ENCODE data around the gene SLC16A14. TPM values are rescaled to one million over a fixed set of nuclear protein-coding genes. Genes with fewer than 3 reads are reported as not detected.

SLC16A14 gene
- total and polyA plus RNA-seq, 2 experiments from 2014 or later = 2.0 to 7.5 TPM

DNA sequence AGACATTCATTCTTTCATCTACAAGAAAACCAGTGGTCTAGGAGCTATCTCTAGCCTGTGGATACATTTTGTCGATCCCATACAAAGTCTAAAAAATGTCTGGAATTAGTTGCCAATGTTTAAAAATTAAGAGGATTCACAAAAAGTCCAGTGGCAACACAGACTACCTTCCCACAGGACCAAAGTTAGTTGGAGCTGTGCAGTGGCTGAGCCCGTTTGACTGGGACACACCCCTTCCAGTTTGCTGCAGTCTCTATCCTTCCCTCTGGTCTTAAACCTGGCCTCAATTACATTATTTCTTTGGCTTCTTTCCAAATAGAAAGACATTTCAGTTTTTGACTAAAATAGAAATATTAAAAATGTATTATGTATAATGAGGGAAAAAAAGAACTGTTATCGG, 18.6 kb downstream of the SLC16A14 start:
- TF ChIP-seq, protein P1, sequence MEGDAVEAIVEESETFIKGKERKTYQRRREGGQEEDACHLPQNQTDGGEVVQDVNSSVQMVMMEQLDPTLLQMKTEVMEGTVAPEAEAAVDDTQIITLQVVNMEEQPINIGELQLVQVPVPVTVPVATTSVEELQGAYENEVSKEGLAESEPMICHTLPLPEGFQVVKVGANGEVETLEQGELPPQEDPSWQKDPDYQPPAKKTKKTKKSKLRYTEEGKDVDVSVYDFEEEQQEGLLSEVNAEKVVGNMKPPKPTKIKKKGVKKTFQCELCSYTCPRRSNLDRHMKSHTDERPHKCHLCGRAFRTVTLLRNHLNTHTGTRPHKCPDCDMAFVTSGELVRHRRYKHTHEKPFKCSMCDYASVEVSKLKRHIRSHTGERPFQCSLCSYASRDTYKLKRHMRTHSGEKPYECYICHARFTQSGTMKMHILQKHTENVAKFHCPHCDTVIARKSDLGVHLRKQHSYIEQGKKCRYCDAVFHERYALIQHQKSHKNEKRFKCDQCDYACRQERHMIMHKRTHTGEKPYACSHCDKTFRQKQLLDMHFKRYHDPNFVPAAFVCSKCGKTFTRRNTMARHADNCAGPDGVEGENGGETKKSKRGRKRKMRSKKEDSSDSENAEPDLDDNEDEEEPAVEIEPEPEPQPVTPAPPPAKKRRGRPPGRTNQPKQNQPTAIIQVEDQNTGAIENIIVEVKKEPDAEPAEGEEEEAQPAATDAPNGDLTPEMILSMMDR (IDR thresholded peaks at IDR 0.05; ENCODE audit: low read depth, low read length) = no peak
- Histone ChIP-seq H3K4me1 (ENCODE audit: low read depth) (peaks cover 13% of the 10 kb centered on the region), H3K9me3 (ENCODE audit: low read depth) (no peaks in the 10 kb centered on the region), H3K36me3 (no peaks in the 10 kb centered on the region), H3K27me3 (no peaks in the 10 kb centered on the region), H3K4me3 (no peak overlapping the region), H3K27ac (no peak overlapping the region)
- DNase-seq (ENCODE audit: low read depth in 1 of 2, low spot score in 1 of 2) = no peak

GRCh38 chr2:230048010-230048671, 20.6 kb downstream of the SLC16A14 start:
- Histone ChIP-seq H3K4me1 (ENCODE audit: low read depth) (peaks cover 13% of the 10 kb centered on the region), H3K36me3 (no peaks in the 10 kb centered on the region), H3K27ac (no peak overlapping the region), H3K9me3 (ENCODE audit: low read depth) (no peaks in the 10 kb centered on the region), H3K4me3 (no peak overlapping the region), H3K27me3 (no peaks in the 10 kb centered on the region)
- TF ChIP-seq, protein P1 (IDR thresholded peaks at IDR 0.05; ENCODE audit: low read depth, low read length) = no peak
- no peak for DNase-seq (ENCODE audit: low read depth in 1 of 2, low spot score in 1 of 2)

- peaks cover 13% of the 10 kb centered on the region for H3K4me1 ChIP-seq (ENCODE audit: low read depth)
- H3K27me3 ChIP-seq = no peaks in the 10 kb centered on the region
- H3K27ac ChIP-seq = no peak overlapping the region
- H3K4me3 ChIP-seq = no peak overlapping the region
- no peaks in the 10 kb centered on the region for H3K9me3 ChIP-seq (ENCODE audit: low read depth)
- no peaks in the 10 kb centered on the region for H3K36me3 ChIP-seq
- TF ChIP-seq, protein P1 (IDR thresholded peaks at IDR 0.05; ENCODE audit: low read depth, low read length) = no peak
- no peak for DNase-seq (ENCODE audit: low read depth in 1 of 2, low spot score in 1 of 2)
Observed at GRCh38 chr2:230046491-230046890, 22.2 kb downstream of the SLC16A14 start.

DNA sequence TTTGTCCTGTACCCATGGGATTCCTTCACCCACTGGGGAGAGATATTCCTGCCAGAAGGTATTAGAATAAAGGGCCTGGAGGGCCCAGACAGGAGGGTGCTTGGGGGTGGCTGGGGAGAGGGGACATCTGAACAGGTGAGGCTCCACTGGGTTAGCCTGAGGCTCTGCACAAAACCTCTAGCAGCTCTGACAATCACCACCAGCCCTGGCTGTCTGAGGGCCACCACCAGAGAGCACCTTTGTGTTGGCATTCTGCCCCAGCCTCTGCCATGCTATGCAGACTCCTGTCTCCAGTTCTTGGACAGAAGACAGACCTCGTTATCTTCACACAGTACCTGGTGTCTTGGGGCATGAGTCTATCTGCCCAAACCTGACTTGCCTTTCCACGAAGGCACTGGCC, 25.3 kb downstream of the SLC16A14 start:
- no peak overlapping the region for H3K27ac ChIP-seq
- H3K27me3 ChIP-seq = no peaks in the 10 kb centered on the region
- H3K4me1 ChIP-seq (ENCODE audit: low read depth) = no peaks in the 10 kb centered on the region
- H3K36me3 ChIP-seq = no peaks in the 10 kb centered on the region
- TF ChIP-seq, protein P1 (IDR thresholded peaks at IDR 0.05; ENCODE audit: low read depth, low read length) = no peak
- H3K4me3 ChIP-seq = no peak overlapping the region
- no peaks in the 10 kb centered on the region for H3K9me3 ChIP-seq (ENCODE audit: low read depth)
- DNase-seq (ENCODE audit: low read depth in 1 of 2, low spot score in 1 of 2) = no peak

GRCh38 chr2:230043025-230043424, 25.7 kb downstream of the SLC16A14 start:
- Histone ChIP-seq H3K4me1 (ENCODE audit: low read depth) (no peaks in the 10 kb centered on the region), H3K9me3 (ENCODE audit: low read depth) (no peaks in the 10 kb centered on the region), H3K27me3 (no peaks in the 10 kb centered on the region), H3K27ac (no peak overlapping the region), H3K4me3 (no peak overlapping the region), H3K36me3 (no peaks in the 10 kb centered on the region)
- no peak for DNase-seq (ENCODE audit: low read depth in 1 of 2, low spot score in 1 of 2)
- TF ChIP-seq, protein P1 (IDR thresholded peaks at IDR 0.05; ENCODE audit: low read depth, low read length) = no peak

All from cardiac muscle cell (in vitro differentiated cells and primary cell).